ENCODE results near the gene SPATA33.
A peak's percentile ranks its signal among the peaks of the same experiment; 100 is the strongest.
"Not testable (repeated sequence)": the region's sequence is repeated elsewhere in the genome, so short reads cannot be mapped to it uniquely, and the experiment has no call there.

The SPATA33 gene

GRCh38 chr16:89697161-89697615 lies 39.6 kb downstream of the SPATA33 start:
- peaks cover 5% of the 10 kb centered on the region; the same call in 1 of the 2 replicates for H3F3A ChIP-seq (ENCODE audit: insufficient read depth, low read length)
- H3K9ac ChIP-seq (ENCODE audit: low read length): no peak overlapping the region
- H3K27me3 ChIP-seq (replicated peaks; ENCODE audit: insufficient read depth, low read length): no peaks in the 10 kb centered on the region
- no peak overlapping the region for H3K4me2 ChIP-seq (ENCODE audit: low read depth, low read length)
- H3K9me3 ChIP-seq (replicated peaks; ENCODE audit: insufficient read depth, low read length): no peaks in the 10 kb centered on the region
- no peak for DNase-seq
- no peaks in the 10 kb centered on the region for H4K20me1 ChIP-seq (ENCODE audit: insufficient read depth, low read length)
- H3K27ac ChIP-seq (ENCODE audit: low read length): no peak overlapping the region
- H3K36me3 ChIP-seq (replicated peaks; ENCODE audit: insufficient read depth, low read length): no peaks in the 10 kb centered on the region
- H3K4me1 ChIP-seq (ENCODE audit: low read length): 0 out of 2 replicates have a peak, but pooled peaks cover 3% of the 10 kb centered on the region
- no peak overlapping the region for H2AFZ ChIP-seq (ENCODE audit: low read length)
- no peak overlapping the region for H3K4me3 ChIP-seq (ENCODE audit: low read length)
- H3K9me2 ChIP-seq (replicated peaks; ENCODE audit: insufficient read depth, low read length): no peaks in the 10 kb centered on the region
- no peak for TF ChIP-seq EZH2 (optimal IDR thresholded peaks at IDR 0.05; ENCODE audit: low read depth, low read length)
- no peak for TF ChIP-seq EZH2phosphoT487 (IDR thresholded peaks at IDR 0.05; ENCODE audit: low read length)
- no peak for TF ChIP-seq CTCF (IDR thresholded peaks at IDR 0.05; ENCODE audit: low read length)
- no peaks in the 10 kb centered on the region; the same call in 1 of the 2 replicates for H3K79me2 ChIP-seq (ENCODE audit: low read length)

- Histone ChIP-seq H2AFZ (ENCODE audit: low read length) (no peak overlapping the region), H4K20me1 (ENCODE audit: insufficient read depth, low read length) (no peaks in the 10 kb centered on the region), H3F3A (ENCODE audit: insufficient read depth, low read length) (peaks cover 6% of the 10 kb centered on the region; the same call in 1 of the 2 replicates), H3K79me2 (ENCODE audit: low read length) (no peaks in the 10 kb centered on the region; the same call in 1 of the 2 replicates), H3K9me3 (replicated peaks; ENCODE audit: insufficient read depth, low read length) (no peaks in the 10 kb centered on the region), H3K4me1 (ENCODE audit: low read length) (0 out of 2 replicates have a peak, but pooled peaks cover 3% of the 10 kb centered on the region), H3K9ac (ENCODE audit: low read length) (no peak overlapping the region), H3K36me3 (replicated peaks; ENCODE audit: insufficient read depth, low read length) (no peaks in the 10 kb centered on the region), H3K4me2 (ENCODE audit: low read depth, low read length) (no peak overlapping the region), H3K9me2 (replicated peaks; ENCODE audit: insufficient read depth, low read length) (no peaks in the 10 kb centered on the region), H3K4me3 (ENCODE audit: low read length) (no peak overlapping the region), H3K27me3 (replicated peaks; ENCODE audit: insufficient read depth, low read length) (no peaks in the 10 kb centered on the region), H3K27ac (ENCODE audit: low read length) (no peak overlapping the region)
- no peak for DNase-seq
- TF ChIP-seq EZH2 (optimal IDR thresholded peaks at IDR 0.05; ENCODE audit: low read depth, low read length): no peak
- TF ChIP-seq CTCF (IDR thresholded peaks at IDR 0.05; ENCODE audit: low read length): no peak
- TF ChIP-seq EZH2phosphoT487 (IDR thresholded peaks at IDR 0.05; ENCODE audit: low read length): no peak
These were observed 40.1 kb downstream of the SPATA33 start for GRCh38 chr16:89697616-89698331.

GRCh38 chr16:89698717-89699116 lies 41.1 kb downstream of the SPATA33 start:
- not testable (repeated sequence) for DNase-seq; H3K36me3 ChIP-seq (replicated peaks; ENCODE audit: insufficient read depth, low read length); H4K20me1 ChIP-seq (ENCODE audit: insufficient read depth, low read length)

GRCh38 chr16:89699629-89700099 lies 42.0 kb downstream of the SPATA33 start:
- not testable (repeated sequence) for H4K20me1 ChIP-seq (ENCODE audit: insufficient read depth, low read length); H3F3A ChIP-seq (ENCODE audit: insufficient read depth, low read length); H3K36me3 ChIP-seq (replicated peaks; ENCODE audit: insufficient read depth, low read length); H2AFZ ChIP-seq (ENCODE audit: low read length); H3K4me1 ChIP-seq (ENCODE audit: low read length); H3K4me3 ChIP-seq (ENCODE audit: low read length); H3K9ac ChIP-seq (ENCODE audit: low read length); H3K9me2 ChIP-seq (replicated peaks; ENCODE audit: insufficient read depth, low read length); H3K27me3 ChIP-seq (replicated peaks; ENCODE audit: insufficient read depth, low read length); DNase-seq; H3K27ac ChIP-seq (ENCODE audit: low read length); H3K79me2 ChIP-seq (ENCODE audit: low read length); H3K9me3 ChIP-seq (replicated peaks; ENCODE audit: insufficient read depth, low read length)
- peak overlapping the region; percentile 55 for H3K4me2 ChIP-seq (ENCODE audit: low read depth, low read length)

More at GRCh38 chr16:89698717-89699116, 41.1 kb downstream of the SPATA33 start:
- H3K4me1 ChIP-seq (ENCODE audit: low read length); H3K27me3 ChIP-seq (replicated peaks; ENCODE audit: insufficient read depth, low read length); H3K9me3 ChIP-seq (replicated peaks; ENCODE audit: insufficient read depth, low read length); H3K4me2 ChIP-seq (ENCODE audit: low read depth, low read length); H3F3A ChIP-seq (ENCODE audit: insufficient read depth, low read length); H3K79me2 ChIP-seq (ENCODE audit: low read length); H3K27ac ChIP-seq (ENCODE audit: low read length); H3K4me3 ChIP-seq (ENCODE audit: low read length); H2AFZ ChIP-seq (ENCODE audit: low read length); H3K9ac ChIP-seq (ENCODE audit: low read length); H3K9me2 ChIP-seq (replicated peaks; ENCODE audit: insufficient read depth, low read length): not testable (repeated sequence)

Data from MM.1S (cell line).